ENCODE data around the gene TPH1.

The TPH1 gene

GRCh38 chr11:18019650-18020049 is 26.4 kb downstream of the TPH1 start:
- Histone ChIP-seq H3K4me3 (replicated peaks; ENCODE audit: low read depth, low read length) (no peak overlapping the region), H3K36me3 (ENCODE audit: control insufficient read depth, insufficient read depth, low read length) (no peaks in the 10 kb centered on the region), H3K27me3 (replicated peaks; ENCODE audit: control insufficient read depth, insufficient read depth, low read length) (no peaks in the 10 kb centered on the region)
- no peak for DNase-seq (ENCODE audit: extremely low read depth, insufficient read length)
- no peak for TF ChIP-seq CTCF (IDR thresholded peaks at IDR 0.05; ENCODE audit: insufficient read depth, low read length, poor library complexity, severe bottlenecking)

GRCh38 chr11:18016789-18017188 is 29.3 kb downstream of the TPH1 start:
- no peak for DNase-seq (ENCODE audit: extremely low read depth, insufficient read length)
- Histone ChIP-seq H3K36me3 (ENCODE audit: control insufficient read depth, insufficient read depth, low read length) (no peaks in the 10 kb centered on the region), H3K27me3 (replicated peaks; ENCODE audit: control insufficient read depth, insufficient read depth, low read length) (no peaks in the 10 kb centered on the region), H3K4me3 (replicated peaks; ENCODE audit: low read depth, low read length) (no peak overlapping the region)
- no peak for TF ChIP-seq CTCF (IDR thresholded peaks at IDR 0.05; ENCODE audit: insufficient read depth, low read length, poor library complexity, severe bottlenecking)

- DNase-seq (ENCODE audit: extremely low read depth, insufficient read length) = no peak
- no peak for TF ChIP-seq CTCF (IDR thresholded peaks at IDR 0.05; ENCODE audit: insufficient read depth, low read length, poor library complexity, severe bottlenecking)
Measured at GRCh38 chr11:18014876-18015275, 31.2 kb downstream of the TPH1 start.

GRCh38 chr11:18013790-18014507 is 32.1 kb downstream of the TPH1 start:
- TF ChIP-seq CTCF (IDR thresholded peaks at IDR 0.05; ENCODE audit: insufficient read depth, low read length, poor library complexity, severe bottlenecking) = no peak
- Histone ChIP-seq H3K27me3 (replicated peaks; ENCODE audit: control insufficient read depth, insufficient read depth, low read length) (no peaks in the 10 kb centered on the region), H3K36me3 (ENCODE audit: control insufficient read depth, insufficient read depth, low read length) (no peaks in the 10 kb centered on the region), H3K4me3 (replicated peaks; ENCODE audit: low read depth, low read length) (peak overlapping the region; percentile 81)
- no peak for DNase-seq (ENCODE audit: extremely low read depth, insufficient read length)

More at GRCh38 chr11:18014876-18015275, 31.2 kb downstream of the TPH1 start:
- Histone ChIP-seq H3K4me3 (replicated peaks; ENCODE audit: low read depth, low read length) (no peak overlapping the region), H3K36me3 (ENCODE audit: control insufficient read depth, insufficient read depth, low read length) (no peaks in the 10 kb centered on the region), H3K27me3 (replicated peaks; ENCODE audit: control insufficient read depth, insufficient read depth, low read length) (no peaks in the 10 kb centered on the region)

- H3K36me3 ChIP-seq (ENCODE audit: control insufficient read depth, insufficient read depth, low read length) = no peaks in the 10 kb centered on the region
- H3K27me3 ChIP-seq (replicated peaks; ENCODE audit: control insufficient read depth, insufficient read depth, low read length) = no peaks in the 10 kb centered on the region
- no peak for TF ChIP-seq CTCF (IDR thresholded peaks at IDR 0.05; ENCODE audit: insufficient read depth, low read length, poor library complexity, severe bottlenecking)
- DNase-seq (ENCODE audit: extremely low read depth, insufficient read length) = peak; percentile 97
- peak within 1 kb of the TSS; percentile 81 for H3K4me3 ChIP-seq (replicated peaks; ENCODE audit: low read depth, low read length)
Measured at GRCh38 chr11:18012906-18013781, 32.9 kb downstream of the TPH1 start, which contains the start of gene SERGEF. TSS of gene SERGEF (minus strand) at chr11:18013047. CDS start at chr11:18013010, 37 bp downstream.
